Transverse colon (tissue), 4 donors: ENCODE data around the gene C14orf180.

Source experiments
- CTCF ChIP-seq, 5 experiments: fragments of 200-600 bp in 3 of 5; fragments of 450-650 bp in 2 of 5; sonication (generic) in 3 of 5; IDR thresholded peaks; 1 replicate in 2 of 5; 2 replicates in 3 of 5; pipeline ENCODE4 v1.5.1; 2016 to 2017; ENCODE audit warnings: antibody characterized with exemption in 5 of 5, inconsistent platforms in 3 of 5, mild to moderate bottlenecking in 2 of 5, moderate library complexity in 1 of 5
- EP300 ChIP-seq: sonication (generic); formaldehyde crosslinking; IDR thresholded peaks from one replicate; pipeline ENCODE4 v1.6.1; 2017; ENCODE audit warnings: antibody characterized with exemption, low read depth
- POLR2A ChIP-seq: fragments of 450-650 bp; IDR thresholded peaks from one replicate; pipeline ENCODE4 v1.6.1; 2016; ENCODE audit warnings: antibody characterized with exemption, mild to moderate bottlenecking, moderate library complexity
- POLR2AphosphoS5 ChIP-seq, 3 donors: sonication (generic); formaldehyde crosslinking; IDR thresholded peaks; one replicate each; pipeline ENCODE4 v1.6.1; 2016; ENCODE audit warnings: antibody characterized with exemption in 3 of 3

- TF ChIP-seq CTCF (IDR thresholded peaks at IDR 0.05) (no peak), POLR2A (no peak), EP300 (no peak), POLR2AphosphoS5 (IDR thresholded peaks at IDR 0.05) (no peak)
Observed at GRCh38 chr14:104559028-104559803, 20.3 kb upstream of the C14orf180 start.
